ENCODE data around the gene OSBPL9.

DNA sequence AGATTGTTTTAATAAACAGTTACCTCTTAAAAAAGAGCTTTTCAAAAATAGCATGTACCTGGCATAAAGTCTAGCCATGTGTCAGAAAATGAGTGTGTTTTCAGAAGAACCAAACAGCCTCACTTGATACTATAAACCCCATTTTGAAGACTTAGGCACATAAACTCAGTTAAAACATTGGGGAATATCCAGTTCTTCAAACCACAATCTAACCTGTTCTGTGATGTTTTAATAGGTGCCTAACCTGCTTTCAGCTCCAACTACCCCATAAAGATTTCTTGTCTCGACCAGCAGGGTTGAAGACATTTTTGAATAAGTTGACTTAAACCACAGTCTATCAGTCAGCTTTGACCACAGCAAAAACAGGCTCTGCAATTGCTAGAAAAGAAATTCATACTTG, 220.4 kb downstream of the OSBPL9 start:
- TF ChIP-seq, protein P1, sequence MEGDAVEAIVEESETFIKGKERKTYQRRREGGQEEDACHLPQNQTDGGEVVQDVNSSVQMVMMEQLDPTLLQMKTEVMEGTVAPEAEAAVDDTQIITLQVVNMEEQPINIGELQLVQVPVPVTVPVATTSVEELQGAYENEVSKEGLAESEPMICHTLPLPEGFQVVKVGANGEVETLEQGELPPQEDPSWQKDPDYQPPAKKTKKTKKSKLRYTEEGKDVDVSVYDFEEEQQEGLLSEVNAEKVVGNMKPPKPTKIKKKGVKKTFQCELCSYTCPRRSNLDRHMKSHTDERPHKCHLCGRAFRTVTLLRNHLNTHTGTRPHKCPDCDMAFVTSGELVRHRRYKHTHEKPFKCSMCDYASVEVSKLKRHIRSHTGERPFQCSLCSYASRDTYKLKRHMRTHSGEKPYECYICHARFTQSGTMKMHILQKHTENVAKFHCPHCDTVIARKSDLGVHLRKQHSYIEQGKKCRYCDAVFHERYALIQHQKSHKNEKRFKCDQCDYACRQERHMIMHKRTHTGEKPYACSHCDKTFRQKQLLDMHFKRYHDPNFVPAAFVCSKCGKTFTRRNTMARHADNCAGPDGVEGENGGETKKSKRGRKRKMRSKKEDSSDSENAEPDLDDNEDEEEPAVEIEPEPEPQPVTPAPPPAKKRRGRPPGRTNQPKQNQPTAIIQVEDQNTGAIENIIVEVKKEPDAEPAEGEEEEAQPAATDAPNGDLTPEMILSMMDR (IDR thresholded peaks at IDR 0.05; ENCODE audit: low read length): no peak
- no peak for TF ChIP-seq EZH2 (optimal IDR thresholded peaks at IDR 0.05; ENCODE audit: low read depth, low read length)
- no peak for TF ChIP-seq EZH2phosphoT487 (IDR thresholded peaks at IDR 0.05; ENCODE audit: low read length)

Data from MM.1S (cell line).